Lung (tissue), 12 donors: ENCODE measurements around the gene PPA1. TPM values are rescaled to one million over a fixed set of nuclear protein-coding genes. Genes with fewer than 3 reads are reported as not detected.

Source experiments
- ATAC-seq: fragments of 200-7000 bp; cut with Tn5 transposase; one replicate; pipeline ENCODE4 v1.9.1; 2020; ENCODE audit warnings: moderate number of reproducible peaks; ENCODE audit not compliant: insufficient read depth, low FRiP score
- DNase-seq, 3 donors: peaks; one replicate each; pipeline ENCODE4 v3.0.0-alpha.2; 2013 to 2017
- H3K27ac ChIP-seq, 2 donors: one replicate each; pipeline ENCODE4 v1.5.1; 2013; ENCODE audit warnings: mild to moderate bottlenecking in 2 of 2, moderate library complexity in 2 of 2, control low read depth in 1 of 2, inconsistent platforms in 1 of 2, low read depth in 1 of 2, low read length in 1 of 2
- H3K27me3 ChIP-seq, 3 donors: one replicate each; pipeline ENCODE4 v1.5.1; 2013; ENCODE audit warnings: low read length in 2 of 3; ENCODE audit not compliant: control insufficient read depth in 3 of 3, insufficient read depth in 3 of 3
- H3K36me3 ChIP-seq, 4 donors: one replicate each; pipeline ENCODE4 v1.5.1; 2013; ENCODE audit warnings: low read length in 4 of 4, mild to moderate bottlenecking in 1 of 4, moderate library complexity in 1 of 4; ENCODE audit not compliant: control insufficient read depth in 4 of 4, insufficient read depth in 4 of 4
- H3K4me1 ChIP-seq, 5 donors: one replicate each; pipeline ENCODE4 v1.5.1; 2013; ENCODE audit warnings: low read length in 5 of 5, mild to moderate bottlenecking in 2 of 5, moderate library complexity in 1 of 5; ENCODE audit not compliant: control insufficient read depth in 5 of 5, insufficient read depth in 5 of 5
- H3K4me3 ChIP-seq: one replicate; pipeline ENCODE4 v1.5.1; 2013; ENCODE audit warnings: mild to moderate bottlenecking, control low read depth, moderate library complexity
- H3K9ac ChIP-seq, 2 donors: one replicate each; pipeline ENCODE4 v1.5.1; 2013; ENCODE audit warnings: low read length in 2 of 2, control low read depth in 1 of 2; ENCODE audit not compliant: insufficient read depth in 1 of 2
- H3K9me3 ChIP-seq, 4 donors: one replicate each; pipeline ENCODE4 v1.5.1; 2013; ENCODE audit warnings: low read length in 3 of 4, mild to moderate bottlenecking in 1 of 4, moderate library complexity in 1 of 4; ENCODE audit not compliant: control insufficient read depth in 4 of 4, insufficient read depth in 3 of 4
- CTCF ChIP-seq: IDR thresholded peaks from 2 replicates; pipeline ENCODE4 v1.5.1; 2012; ENCODE audit warnings: mild to moderate bottlenecking; ENCODE audit errors: control extremely low read depth, extremely low read depth
- WGBS, 2 donors: extraction: QIAGEN DNeasy Blood & Tissue Kit; methylation state at CpG; one replicate each; pipeline ENCODE4 v1.1.7; 2013; 5-methylcytosine and 5-hydroxymethylcytosine counted together
- polyA plus RNA-seq, 2 donors: library from polyadenylated mRNA; stranded (reverse); fragments of 200-250 nt; gene quantifications; one replicate each; pipeline ENCODE4 v1.2.1, GENCODE V29; 2013
- total RNA-seq, 2 donors: library from RNA; depleted of rRNA in 1 of 2; stranded (reverse); fragments of >200 nt in 1 of 2; gene quantifications; one replicate each; pipeline ENCODE4 v1.2.1, GENCODE V29; 2014 to 2021
- donor health status: control.
- donor health status: control.
- donor health status: Bipolar disorder and iron deficiency.
- donor health status: healthy.
- donor health status: DM: yes; HTN: yes; CAD: no.

Gene PPA1
- total and polyA plus RNA-seq, 4 donors: 165 to 251 (median 190) TPM

- Histone ChIP-seq H3K9me3 (no peaks in the 10 kb centered on the region), H3K4me1 (peaks cover under 1 to 22% (median 6%) of the 10 kb centered on the region in 5 donors), H3K36me3 (peaks cover 0 to 7% (median 3%) of the 10 kb centered on the region in 4 donors), H3K9ac (peak overlapping the region; percentile 46 to 56), H3K27me3 (no peaks in the 10 kb centered on the region), H3K4me3 (peak overlapping the region; percentile 66), H3K27ac (peak overlapping the region; percentile 35 to 90)
- no peak for TF ChIP-seq CTCF
- DNase-seq (peak; percentile 65 to 74 (median 72)), ATAC-seq (peak; percentile 27)
- 2% methylated on average over 39 of the region's 39 CpGs for WGBS, 2 donors
Observed at GRCh38 chr10:70232155-70232858, 922 bp downstream of the PPA1 start.

- no peak for ATAC-seq
- H3K27ac ChIP-seq: no peak overlapping the region
Observed at GRCh38 chr10:70228491-70228890, 4.7 kb downstream of the PPA1 start.

GRCh38 chr10:70227548-70228320 lies 5.5 kb downstream of the PPA1 start:
- no peak for TF ChIP-seq CTCF
- peaks cover 0 to 12% (median 6%) of the 10 kb centered on the region in 5 donors for H3K4me1 ChIP-seq
- H3K4me3 ChIP-seq: no peak overlapping the region
- WGBS, 2 donors: 62 to 79% methylated on average over 3 of the region's 3 CpGs
- H3K9ac ChIP-seq: no peak overlapping the region
- ATAC-seq (no peak), DNase-seq (no peak)
- no peaks in the 10 kb centered on the region for H3K27me3 ChIP-seq
- peak overlapping the region; percentile 10 to 33 for H3K27ac ChIP-seq
- H3K36me3 ChIP-seq: peaks cover 0 to 7% (median 4%) of the 10 kb centered on the region in 4 donors
- H3K9me3 ChIP-seq: no peaks in the 10 kb centered on the region

More at GRCh38 chr10:70228491-70228890, 4.7 kb downstream of the PPA1 start:
- 40 to 66% methylated on average over 1 of the region's 1 CpG for WGBS, 2 donors
- DNase-seq: no peak
- no peak overlapping the region for H3K4me3 ChIP-seq
- TF ChIP-seq CTCF: no peak
- H3K27me3 ChIP-seq: no peaks in the 10 kb centered on the region
- no peak overlapping the region for H3K9ac ChIP-seq
- peaks cover 0 to 12% (median 6%) of the 10 kb centered on the region in 5 donors for H3K4me1 ChIP-seq
- peaks cover 0 to 7% (median 4%) of the 10 kb centered on the region in 4 donors for H3K36me3 ChIP-seq
- no peaks in the 10 kb centered on the region for H3K9me3 ChIP-seq
